ENCODE data around the gene MAGI1. TPM values are rescaled to one million over a fixed set of nuclear protein-coding genes. Genes with fewer than 3 reads are reported as not detected.

The MAGI1 gene
- total RNA-seq, 2 experiments from 2014 or later: 0.18 to 0.25 TPM

DNA sequence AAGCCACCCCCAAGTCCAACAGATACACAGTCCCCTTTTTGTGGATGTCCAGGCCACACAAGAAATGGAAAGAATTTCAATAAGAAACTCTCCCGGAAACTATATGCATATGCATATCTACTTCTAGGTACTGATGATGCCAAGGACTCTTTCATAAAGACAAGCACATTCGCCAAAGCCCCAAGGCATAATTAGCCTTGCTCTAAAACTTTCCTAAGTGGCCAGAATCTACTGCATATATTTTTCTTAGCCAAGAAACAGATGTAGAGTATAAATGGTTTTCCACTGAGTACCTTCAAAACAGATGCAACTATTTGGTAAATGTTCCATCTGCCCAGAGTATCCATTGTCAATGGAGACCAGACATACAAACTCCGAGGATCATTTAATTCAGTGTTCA, 73.9 kb downstream of the MAGI1 start:
- Mint-ChIP-seq H3K27me3 (peaks cover 5% of the 10 kb centered on the region), H3K36me3 (ENCODE audit: low read depth) (no peaks in the 10 kb centered on the region), H3K27ac (no peak overlapping the region), H3K4me3 (no peak overlapping the region), H3K4me1 (peaks cover 16% of the 10 kb centered on the region), H3K9me3 (peaks cover 6% of the 10 kb centered on the region)
- ChIA-PET POLR2A (no interaction called here), CTCF (no interaction called here)
- DNase-seq: no peak

DNA sequence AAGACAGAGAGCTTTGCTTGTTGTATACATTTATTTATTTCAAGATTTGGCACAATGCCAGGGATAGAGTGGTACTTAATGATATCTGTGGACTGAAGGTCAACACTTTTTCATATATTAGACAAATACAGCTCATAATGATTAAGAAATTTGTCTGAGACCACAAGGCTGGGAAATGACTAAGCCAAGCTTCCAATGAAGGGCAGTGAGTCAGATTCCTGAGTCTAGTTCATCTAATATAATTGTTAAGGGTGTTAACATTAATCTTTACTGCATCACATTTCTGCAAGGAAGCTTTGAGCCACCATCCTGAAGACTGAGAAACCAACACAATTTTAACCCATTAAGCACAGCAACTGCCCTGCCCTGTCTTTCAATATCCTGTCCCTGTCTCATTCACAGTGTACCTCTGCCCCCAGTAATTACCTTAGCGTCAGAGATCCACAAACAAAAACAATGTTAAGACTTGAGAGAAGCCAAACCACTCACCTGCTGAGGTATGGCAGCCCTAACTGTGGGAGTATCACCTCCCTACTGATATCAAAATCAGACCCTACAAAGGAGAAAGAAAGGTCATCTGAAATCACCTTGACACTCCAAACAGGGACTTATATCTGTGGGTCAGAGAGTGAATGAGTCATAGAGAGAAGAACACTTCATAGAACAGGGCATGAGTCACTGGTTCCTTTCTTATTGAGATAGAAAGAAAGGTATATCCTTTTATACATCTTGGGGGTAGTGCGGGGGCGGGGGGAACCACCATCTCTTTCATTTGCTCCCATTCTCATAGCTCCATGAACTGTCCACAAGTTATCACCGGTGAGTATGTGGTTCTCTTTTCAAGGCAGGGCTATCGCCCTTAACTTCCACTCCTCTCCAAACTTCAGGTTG, 74.7 kb downstream of the MAGI1 start:
- ChIA-PET POLR2A (no interaction called here), CTCF (no interaction called here)
- no peak overlapping the region for H3K4me3 Mint-ChIP-seq
- peaks cover 16% of the 10 kb centered on the region for H3K4me1 Mint-ChIP-seq
- peak; percentile 24 for DNase-seq
- H3K27ac Mint-ChIP-seq: peak overlapping the region; percentile 41
- H3K9me3 Mint-ChIP-seq: peaks cover 6% of the 10 kb centered on the region
- no peaks in the 10 kb centered on the region for H3K36me3 Mint-ChIP-seq (ENCODE audit: low read depth)
- H3K27me3 Mint-ChIP-seq: peaks cover 5% of the 10 kb centered on the region

DNA sequence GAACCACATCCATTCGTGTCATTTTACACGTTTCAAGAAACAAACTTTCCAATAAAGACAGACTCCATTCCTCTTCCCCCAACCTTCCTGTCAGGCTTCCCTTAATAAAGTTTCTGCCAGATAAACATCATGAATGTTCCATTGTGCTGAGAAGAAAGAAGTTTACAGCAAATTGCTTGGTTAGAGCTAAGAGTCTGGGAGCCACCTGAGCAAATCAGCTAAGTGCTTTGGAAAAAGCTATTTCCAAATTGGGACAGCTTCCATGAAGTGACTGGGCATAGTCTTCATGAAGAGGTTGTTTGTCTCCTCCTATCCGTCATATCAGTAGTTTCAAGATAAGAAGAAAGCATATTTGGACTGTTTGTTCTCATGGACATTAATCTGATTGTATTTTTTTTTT, 77.0 kb downstream of the MAGI1 start:
- H3K9me3 Mint-ChIP-seq: peaks cover 6% of the 10 kb centered on the region

DNA sequence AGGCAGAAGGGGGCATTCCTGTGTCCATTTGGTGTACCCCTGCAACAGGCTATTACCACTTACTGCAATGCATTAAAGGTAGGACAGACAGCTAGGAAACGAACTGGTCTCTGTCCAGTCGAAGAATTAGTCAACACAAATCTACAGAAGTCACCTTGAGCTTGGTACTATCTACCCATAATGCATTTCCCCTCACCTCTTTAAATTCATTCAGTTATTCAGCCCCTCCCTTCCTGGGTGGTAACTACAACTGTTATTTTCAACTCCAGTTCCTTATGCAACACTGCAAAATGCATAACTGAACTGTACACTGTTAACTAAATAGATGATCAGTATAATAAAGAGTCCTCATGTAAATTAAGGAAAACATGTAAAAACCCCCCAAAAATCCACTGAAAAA, 77.6 kb downstream of the MAGI1 start:
- POLR2A ChIA-PET: no interaction called here
- Mint-ChIP-seq H3K4me1 (peaks cover 16% of the 10 kb centered on the region), H3K27me3 (peaks cover 2% of the 10 kb centered on the region), H3K36me3 (ENCODE audit: low read depth) (no peaks in the 10 kb centered on the region), H3K4me3 (no peak overlapping the region), H3K27ac (no peak overlapping the region), H3K9me3 (peaks cover 6% of the 10 kb centered on the region)
- CTCF ChIA-PET: no interaction called here
- DNase-seq: no peak

More for the DNA sequence above, 77.0 kb downstream of the MAGI1 start:
- no peaks in the 10 kb centered on the region for H3K36me3 Mint-ChIP-seq (ENCODE audit: low read depth)
- peaks cover 16% of the 10 kb centered on the region for H3K4me1 Mint-ChIP-seq
- CTCF ChIA-PET: no interaction called here
- POLR2A ChIA-PET: no interaction called here
- no peak overlapping the region for H3K4me3 Mint-ChIP-seq
- DNase-seq: no peak
- peaks cover 2% of the 10 kb centered on the region for H3K27me3 Mint-ChIP-seq
- H3K27ac Mint-ChIP-seq: no peak overlapping the region

DNA sequence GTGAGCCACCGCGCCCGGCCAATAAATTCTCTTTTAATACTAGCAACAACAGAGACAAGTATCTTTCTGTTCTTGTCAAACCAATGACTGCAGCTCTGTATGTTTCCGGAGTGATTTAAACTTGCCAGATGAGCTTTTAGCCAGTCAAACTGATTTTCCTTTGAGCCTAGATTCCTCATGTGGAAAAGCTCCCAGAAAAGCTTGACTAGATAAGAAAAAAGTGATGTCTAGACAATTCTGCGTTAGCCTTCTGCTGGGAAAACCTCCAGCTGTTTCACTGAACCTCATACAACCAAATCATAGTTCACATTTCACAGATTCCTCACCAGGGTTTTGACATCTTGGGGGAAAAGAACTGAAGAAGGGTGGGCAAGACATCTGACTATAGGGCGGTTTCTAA, 78.6 kb downstream of the MAGI1 start:
- Mint-ChIP-seq H3K36me3 (ENCODE audit: low read depth) (no peaks in the 10 kb centered on the region), H3K4me1 (peaks cover 16% of the 10 kb centered on the region), H3K4me3 (no peak overlapping the region), H3K27me3 (no peaks in the 10 kb centered on the region), H3K9me3 (no peaks in the 10 kb centered on the region), H3K27ac (no peak overlapping the region)
- ChIA-PET CTCF (interaction anchor here (0.6 kb wide), 1 partner anchor 179 kb away, joined by 3 read pairs; no protein-coding TSS in a partner anchor), POLR2A (no interaction called here)
- no peak for DNase-seq

DNA sequence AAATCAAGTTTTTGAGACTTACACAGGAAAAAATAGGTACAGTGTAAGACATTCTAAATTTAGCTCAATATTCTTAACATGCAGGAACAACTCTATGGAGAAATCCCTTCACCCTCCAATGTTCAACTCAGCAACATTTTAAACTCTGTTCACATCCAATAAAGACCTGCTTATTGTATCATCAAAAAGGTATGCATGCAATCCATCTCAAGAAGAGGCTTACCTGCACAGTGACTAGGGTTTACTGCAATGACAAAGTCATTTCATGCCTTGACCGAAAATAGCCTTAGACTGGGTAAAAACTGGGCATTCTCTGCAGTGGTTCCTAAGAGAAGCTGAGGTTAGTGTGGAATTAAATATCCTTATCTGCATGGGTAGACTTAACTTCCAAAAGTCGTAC, 80.5 kb downstream of the MAGI1 start:
- Mint-ChIP-seq H3K4me1 (no peaks in the 10 kb centered on the region), H3K36me3 (ENCODE audit: low read depth) (no peaks in the 10 kb centered on the region), H3K9me3 (no peaks in the 10 kb centered on the region), H3K4me3 (no peak overlapping the region), H3K27ac (no peak overlapping the region), H3K27me3 (peaks cover 2% of the 10 kb centered on the region)
- ChIA-PET CTCF (no interaction called here), POLR2A (no interaction called here)
- DNase-seq: no peak

DNA sequence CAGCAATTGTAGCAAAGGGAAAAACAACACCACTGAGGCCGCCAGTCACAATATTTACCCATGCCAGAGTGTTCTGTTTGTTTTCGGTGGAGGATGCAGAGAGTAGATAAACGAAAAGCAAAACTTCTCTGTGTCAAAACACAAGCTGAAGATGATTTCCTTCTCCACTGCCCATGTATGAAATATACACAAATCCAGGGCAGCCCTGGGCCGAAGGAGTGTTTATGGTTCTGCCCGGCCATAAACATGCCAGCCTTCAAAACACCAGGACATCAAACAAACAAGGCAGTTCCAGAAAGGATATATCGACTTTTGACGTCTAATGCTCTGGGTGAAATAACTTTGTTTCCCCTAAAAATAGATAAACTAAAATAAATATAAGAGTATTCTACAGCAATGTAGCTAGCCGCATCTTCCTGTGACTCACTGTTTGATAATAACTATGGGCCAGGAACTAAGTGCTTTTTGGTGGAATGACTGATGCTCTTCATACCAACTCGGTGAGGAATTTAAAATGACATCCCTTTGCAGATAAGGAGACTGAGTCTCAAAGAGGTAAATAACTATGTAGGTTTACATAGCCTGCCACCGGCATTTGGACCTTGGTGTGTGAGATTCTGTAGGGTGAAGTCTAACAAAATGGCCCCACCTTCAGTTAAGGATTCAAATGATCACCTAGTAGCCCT, 82.8 kb downstream of the MAGI1 start:
- CTCF ChIA-PET: no interaction called here
- POLR2A ChIA-PET: no interaction called here
- peaks cover 2% of the 10 kb centered on the region for H3K27me3 Mint-ChIP-seq
- H3K36me3 Mint-ChIP-seq (ENCODE audit: low read depth): no peaks in the 10 kb centered on the region
- no peak overlapping the region for H3K4me3 Mint-ChIP-seq
- peaks cover 3% of the 10 kb centered on the region for H3K4me1 Mint-ChIP-seq
- no peak for DNase-seq
- H3K27ac Mint-ChIP-seq: no peak overlapping the region
- H3K9me3 Mint-ChIP-seq: peaks cover 3% of the 10 kb centered on the region

DNA sequence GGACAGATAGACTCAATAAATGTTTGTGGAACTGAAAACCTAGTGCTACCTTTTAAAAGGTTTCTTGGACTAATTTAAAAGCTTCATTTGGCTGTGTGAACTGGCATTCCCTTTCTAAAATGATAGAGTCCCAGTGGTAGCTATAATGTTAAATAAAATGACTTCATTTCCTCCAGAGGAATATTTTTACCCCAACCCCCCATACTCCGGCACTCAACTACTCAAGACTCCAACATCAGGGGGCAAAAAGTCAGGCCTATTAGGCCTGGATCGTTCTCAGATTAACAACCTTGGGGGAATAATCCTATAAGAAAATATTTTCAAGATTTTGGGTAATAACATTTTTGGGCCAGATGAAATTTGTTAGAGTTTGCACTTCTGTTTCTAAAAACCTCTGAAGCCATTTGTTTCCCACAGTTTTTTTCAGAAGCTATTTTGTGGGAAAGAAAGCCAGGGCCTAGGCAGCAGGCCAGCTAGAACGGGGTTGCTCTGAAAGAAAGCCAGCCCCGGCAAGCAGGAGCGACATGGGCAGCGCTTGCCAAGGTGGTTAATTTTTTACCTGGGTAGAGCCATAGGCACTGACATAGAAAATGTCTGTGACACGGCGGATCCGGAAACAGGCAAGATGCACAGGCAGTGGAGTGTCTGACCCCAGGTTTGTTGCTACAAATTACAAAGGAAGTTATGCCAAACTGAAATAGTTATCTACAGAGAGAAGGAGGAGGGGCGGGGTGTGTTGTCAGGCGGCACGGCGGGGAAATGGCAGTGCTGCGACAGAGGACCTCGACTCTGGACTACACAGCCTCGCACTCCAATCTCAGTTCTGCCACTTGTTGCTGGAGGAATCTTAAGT, 84.6 kb downstream of the MAGI1 start:
- no peaks in the 10 kb centered on the region for H3K36me3 Mint-ChIP-seq (ENCODE audit: low read depth)
- ChIA-PET CTCF (no interaction called here), POLR2A (no interaction called here)
- H3K4me3 Mint-ChIP-seq: no peak overlapping the region
- H3K27me3 Mint-ChIP-seq: peaks cover 7% of the 10 kb centered on the region
- peaks cover 3% of the 10 kb centered on the region for H3K9me3 Mint-ChIP-seq
- peaks cover 3% of the 10 kb centered on the region for H3K4me1 Mint-ChIP-seq
- no peak overlapping the region for H3K27ac Mint-ChIP-seq
- no peak for DNase-seq

DNA sequence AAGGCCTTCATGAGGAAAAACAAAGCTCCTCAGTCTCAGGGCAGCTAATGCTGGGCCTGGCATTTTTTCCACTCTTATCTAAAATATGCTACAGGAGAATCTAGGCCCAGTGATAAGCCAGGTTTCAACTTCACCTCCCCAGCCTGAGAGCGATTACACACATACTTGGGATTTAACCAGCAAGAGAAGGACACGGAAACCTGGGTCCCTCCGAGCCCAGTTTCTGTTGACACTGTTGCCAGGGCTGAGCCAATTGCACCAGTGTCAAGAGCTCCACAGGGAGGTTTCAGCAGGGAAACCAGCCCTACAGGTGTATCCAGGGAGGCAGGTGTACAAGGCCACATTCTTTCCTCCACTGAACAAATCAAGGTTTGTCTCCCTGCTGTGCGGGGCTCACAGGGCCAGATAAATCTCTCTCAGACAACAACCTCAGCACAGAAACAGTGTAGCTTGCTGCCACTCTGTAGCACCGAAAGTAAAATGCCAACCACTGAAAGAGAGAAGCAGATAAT, 85.4 kb downstream of the MAGI1 start:
- CTCF ChIA-PET: no interaction called here
- DNase-seq: no peak

DNA sequence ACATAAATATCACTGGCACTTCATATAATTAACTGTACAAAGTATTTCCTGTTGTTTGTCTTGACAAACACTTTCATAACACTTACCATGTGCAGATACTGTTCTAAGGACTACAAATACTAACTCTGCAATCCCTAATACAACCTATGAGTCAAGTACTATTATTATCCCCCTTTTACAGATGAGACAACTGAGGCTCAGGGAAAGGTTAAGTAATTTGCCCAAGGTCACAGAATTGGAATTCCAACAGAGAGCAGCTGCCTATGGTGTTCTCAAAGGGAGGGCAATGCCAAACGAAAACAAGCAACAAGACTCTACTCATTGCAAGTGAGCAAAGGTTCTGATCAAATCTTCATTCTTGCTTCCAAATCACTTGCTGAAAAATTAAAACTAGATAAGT, 85.9 kb downstream of the MAGI1 start:
- CTCF ChIA-PET: no interaction called here

More for the DNA sequence above, 85.4 kb downstream of the MAGI1 start:
- peaks cover 3% of the 10 kb centered on the region for H3K4me1 Mint-ChIP-seq
- no peaks in the 10 kb centered on the region for H3K36me3 Mint-ChIP-seq (ENCODE audit: low read depth)
- no peak overlapping the region for H3K4me3 Mint-ChIP-seq
- peaks cover 3% of the 10 kb centered on the region for H3K9me3 Mint-ChIP-seq
- H3K27me3 Mint-ChIP-seq: peaks cover 7% of the 10 kb centered on the region
- no peak overlapping the region for H3K27ac Mint-ChIP-seq
- POLR2A ChIA-PET: no interaction called here

DNA sequence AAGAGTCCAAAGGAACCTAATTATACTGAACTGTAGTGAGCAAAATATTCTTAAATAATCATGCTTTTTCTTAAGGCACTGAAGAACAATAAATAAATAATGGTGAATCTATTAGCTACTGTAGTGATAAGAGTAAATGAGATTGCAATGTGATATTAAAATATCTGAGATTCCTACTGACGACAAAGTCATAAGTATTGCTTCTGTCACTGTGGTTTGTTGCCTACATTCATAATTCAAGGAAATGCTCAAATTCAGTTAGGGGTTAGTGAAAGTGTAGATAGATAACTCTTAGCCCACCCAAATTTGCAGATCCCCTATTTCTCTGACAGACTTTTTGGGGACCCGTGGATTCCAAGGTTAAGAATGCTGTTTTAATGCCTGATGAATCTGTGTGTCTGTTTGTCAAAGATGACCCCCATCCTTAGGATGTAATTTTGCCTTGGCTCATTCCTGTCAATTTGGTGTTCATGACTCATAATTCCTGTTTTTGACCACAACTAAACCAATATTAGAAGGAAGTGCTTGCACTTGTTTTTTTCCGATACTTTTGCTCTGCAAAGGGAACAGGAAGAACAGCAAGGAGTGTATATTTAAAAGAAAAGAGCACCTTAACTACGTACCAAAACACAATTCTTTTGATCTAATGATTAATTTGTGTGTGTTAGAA, 86.7 kb downstream of the MAGI1 start:
- Mint-ChIP-seq H3K27ac (no peak overlapping the region), H3K4me3 (no peak overlapping the region)
- POLR2A ChIA-PET: no interaction called here

More for the DNA sequence above, 85.9 kb downstream of the MAGI1 start:
- peaks cover 3% of the 10 kb centered on the region for H3K9me3 Mint-ChIP-seq
- H3K27ac Mint-ChIP-seq: no peak overlapping the region
- H3K36me3 Mint-ChIP-seq (ENCODE audit: low read depth): no peaks in the 10 kb centered on the region
- POLR2A ChIA-PET: no interaction called here
- H3K4me3 Mint-ChIP-seq: no peak overlapping the region
- peaks cover 3% of the 10 kb centered on the region for H3K4me1 Mint-ChIP-seq
- peaks cover 7% of the 10 kb centered on the region for H3K27me3 Mint-ChIP-seq
- no peak for DNase-seq

DNA sequence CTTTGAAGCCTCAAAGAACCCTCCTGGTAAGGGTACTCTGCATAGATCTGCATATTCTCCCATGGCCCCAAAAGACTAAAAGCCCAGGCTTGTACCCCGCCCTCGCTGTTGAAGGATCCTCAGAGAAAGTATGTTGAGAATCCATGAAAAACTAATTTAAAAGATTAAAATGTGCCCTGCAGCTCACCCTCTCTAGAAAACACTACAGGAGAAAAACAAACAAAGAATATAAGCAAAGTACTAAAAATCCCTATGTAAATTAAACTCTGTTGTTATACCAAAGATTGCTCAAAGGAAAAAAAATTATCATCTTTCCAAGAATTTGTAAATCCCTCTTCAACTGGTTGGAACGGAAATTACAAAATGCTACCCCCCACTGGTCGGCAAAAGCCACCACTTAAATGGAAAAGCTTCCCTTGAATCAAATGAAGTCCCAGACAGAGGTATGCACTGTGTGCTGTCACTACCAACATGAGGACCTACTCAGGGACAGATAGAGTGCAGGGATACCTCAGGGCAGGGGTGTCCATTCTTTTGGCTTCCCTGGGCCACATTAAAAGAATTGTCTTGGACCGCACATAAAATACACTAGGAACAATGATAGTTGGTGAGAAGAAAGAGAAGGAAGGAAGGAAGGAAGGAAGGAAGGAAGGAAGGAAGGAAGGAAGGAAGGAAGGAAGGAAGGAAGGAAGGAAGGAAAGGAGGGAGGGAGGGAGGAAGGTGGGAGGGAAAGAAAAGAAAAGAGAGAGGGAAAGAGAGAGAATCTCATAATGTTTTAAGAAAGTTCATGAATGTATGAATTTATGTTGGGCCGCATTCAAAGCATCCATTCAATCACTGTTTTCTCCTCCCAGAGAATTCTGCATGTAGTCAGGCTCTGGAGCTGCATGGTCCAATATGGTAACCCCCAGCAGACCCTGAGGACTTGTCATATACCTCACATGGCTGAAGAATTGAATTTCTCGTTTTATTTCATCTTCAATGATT, 88.1 kb downstream of the MAGI1 start:
- POLR2A ChIA-PET: no interaction called here
- CTCF ChIA-PET: no interaction called here
- H3K9me3 Mint-ChIP-seq: peaks cover 3% of the 10 kb centered on the region
- H3K36me3 Mint-ChIP-seq (ENCODE audit: low read depth): no peaks in the 10 kb centered on the region
- DNase-seq: no peak
- H3K27ac Mint-ChIP-seq: no peak overlapping the region
- peaks cover 3% of the 10 kb centered on the region for H3K4me1 Mint-ChIP-seq
- H3K4me3 Mint-ChIP-seq: no peak overlapping the region
- H3K27me3 Mint-ChIP-seq: peaks cover 7% of the 10 kb centered on the region

More for the DNA sequence above, 86.7 kb downstream of the MAGI1 start:
- Mint-ChIP-seq H3K9me3 (peaks cover 3% of the 10 kb centered on the region), H3K4me1 (peaks cover 3% of the 10 kb centered on the region), H3K27me3 (peaks cover 7% of the 10 kb centered on the region), H3K36me3 (ENCODE audit: low read depth) (no peaks in the 10 kb centered on the region)
- CTCF ChIA-PET: no interaction called here
- no peak for DNase-seq

Measured in activated CD4-positive, alpha-beta memory T cell treated with anti-CD3 and anti-CD28 coated beads, Interleukin-2, amount 10 ng/mL, durations not matched to agents 7 days and 5 days (primary cell).